ENCODE results near the gene F2R. TPM values are rescaled to one million over a fixed set of nuclear protein-coding genes. Genes with fewer than 3 reads are reported as not detected.

The F2R gene
- total and polyA plus RNA-seq, 12 donors: 3.1 to 20.9 (median 11.1) TPM

DNA sequence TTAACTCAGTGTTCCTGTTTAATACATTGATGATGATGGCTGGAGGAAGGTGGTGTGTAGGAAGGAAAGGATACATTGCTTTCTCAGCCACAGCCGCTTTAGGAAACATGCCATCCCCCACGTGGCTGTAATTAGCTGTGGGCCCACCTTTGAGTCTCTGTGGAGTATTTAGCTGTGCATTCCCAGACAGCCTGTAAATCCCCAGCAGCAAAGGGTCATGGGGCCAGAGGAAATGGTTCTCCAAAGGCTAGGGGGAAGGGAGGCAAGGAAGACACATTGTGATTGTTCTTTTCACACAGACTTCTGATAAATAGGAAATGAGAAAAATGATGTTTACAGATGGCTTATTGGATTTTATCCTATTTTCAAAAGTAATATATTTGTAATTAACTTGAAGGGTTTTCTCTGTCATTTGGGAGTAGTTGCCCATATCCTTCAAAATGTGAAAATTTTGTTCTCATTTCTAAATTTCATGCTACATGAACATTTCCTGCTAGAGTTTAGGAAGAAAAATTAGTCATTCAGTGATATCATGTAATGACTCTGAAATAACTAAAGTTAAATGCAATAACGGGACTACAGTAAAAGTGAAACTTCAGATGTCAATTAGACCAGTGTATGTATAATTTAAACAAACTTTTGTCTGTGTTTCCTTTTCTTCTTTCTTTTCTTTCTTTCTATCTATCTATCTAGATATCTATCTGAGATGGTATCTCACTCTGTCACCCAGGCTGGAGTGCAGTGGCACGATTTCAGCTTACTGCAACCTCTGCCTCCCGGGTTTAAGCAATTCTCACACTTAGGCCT is 24.3 kb upstream of the F2R start:
- Histone ChIP-seq H3K27ac (peak overlapping the region in 9 of 10 donors; percentile 34 to 82 (median 51)), H3K4me1 (peaks cover 2 to 59% (median 26%) of the 10 kb centered on the region in 9 donors), H3K27me3 (no peaks in the 10 kb centered on the region), H3K9me3 (no peaks in the 10 kb centered on the region), H3K4me3 (no peak overlapping the region), H3K36me3 (peaks cover 0 to 52% (median 0%) of the 10 kb centered on the region in 9 donors)
- TF ChIP-seq, protein P1, sequence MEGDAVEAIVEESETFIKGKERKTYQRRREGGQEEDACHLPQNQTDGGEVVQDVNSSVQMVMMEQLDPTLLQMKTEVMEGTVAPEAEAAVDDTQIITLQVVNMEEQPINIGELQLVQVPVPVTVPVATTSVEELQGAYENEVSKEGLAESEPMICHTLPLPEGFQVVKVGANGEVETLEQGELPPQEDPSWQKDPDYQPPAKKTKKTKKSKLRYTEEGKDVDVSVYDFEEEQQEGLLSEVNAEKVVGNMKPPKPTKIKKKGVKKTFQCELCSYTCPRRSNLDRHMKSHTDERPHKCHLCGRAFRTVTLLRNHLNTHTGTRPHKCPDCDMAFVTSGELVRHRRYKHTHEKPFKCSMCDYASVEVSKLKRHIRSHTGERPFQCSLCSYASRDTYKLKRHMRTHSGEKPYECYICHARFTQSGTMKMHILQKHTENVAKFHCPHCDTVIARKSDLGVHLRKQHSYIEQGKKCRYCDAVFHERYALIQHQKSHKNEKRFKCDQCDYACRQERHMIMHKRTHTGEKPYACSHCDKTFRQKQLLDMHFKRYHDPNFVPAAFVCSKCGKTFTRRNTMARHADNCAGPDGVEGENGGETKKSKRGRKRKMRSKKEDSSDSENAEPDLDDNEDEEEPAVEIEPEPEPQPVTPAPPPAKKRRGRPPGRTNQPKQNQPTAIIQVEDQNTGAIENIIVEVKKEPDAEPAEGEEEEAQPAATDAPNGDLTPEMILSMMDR (IDR thresholded peaks at IDR 0.05): no peak
- DNase-seq: peak in 1 of 2 donors; percentile 40
- WGBS, 2 donors: 37% methylated on average over 5 of the region's 5 CpGs
- intact Hi-C loops (cut with DNase I): no loop called here
- peak in 7 of 8 donors; percentile 38 to 89 (median 81) for ATAC-seq

GRCh38 chr5:76692274-76692540 is 23.7 kb upstream of the F2R start:
- ATAC-seq: no peak
- Histone ChIP-seq H3K4me1 (peaks cover 2 to 59% (median 26%) of the 10 kb centered on the region in 9 donors), H3K36me3 (peaks cover 0 to 51% (median 0%) of the 10 kb centered on the region in 9 donors), H3K4me3 (no peak overlapping the region), H3K27ac (peak overlapping the region in 8 of 10 donors; percentile 34 to 82 (median 53)), H3K9me3 (no peaks in the 10 kb centered on the region), H3K27me3 (no peaks in the 10 kb centered on the region)
- TF ChIP-seq, protein P1 (IDR thresholded peaks at IDR 0.05): no peak
- WGBS, 2 donors: 90 to 99% methylated on average over 6 of the region's 6 CpGs
- intact Hi-C loops (cut with DNase I): no loop called here
- no peak for DNase-seq

DNA sequence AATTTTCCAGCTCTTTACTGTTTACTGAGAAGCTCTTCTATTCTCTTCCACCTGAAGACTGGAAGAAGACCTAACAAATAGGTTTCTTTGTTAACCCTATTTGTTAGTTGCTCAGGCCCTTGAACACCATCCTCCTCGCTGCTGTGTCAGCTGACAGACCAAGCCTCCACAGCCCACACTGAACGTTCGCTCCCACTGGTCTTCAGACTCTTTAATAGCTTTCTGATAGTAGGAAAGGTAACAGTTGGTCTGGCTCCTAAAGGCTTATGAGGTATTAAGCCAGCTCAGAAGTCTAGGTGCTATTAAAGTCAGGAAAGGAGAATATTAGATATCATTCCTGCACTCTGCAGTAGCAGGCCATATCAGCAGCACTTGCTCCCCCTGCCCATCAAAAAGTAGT is 23.3 kb upstream of the F2R start:
- Histone ChIP-seq H3K27me3 (no peaks in the 10 kb centered on the region), H3K9me3 (no peaks in the 10 kb centered on the region), H3K27ac (peak overlapping the region in 4 of 10 donors; percentile 49 to 82 (median 64)), H3K36me3 (peaks cover 0 to 51% (median 0%) of the 10 kb centered on the region in 9 donors), H3K4me1 (peaks cover 2 to 59% (median 26%) of the 10 kb centered on the region in 9 donors), H3K4me3 (no peak overlapping the region)
- 86 to 89% methylated on average over 3 of the region's 3 CpGs for WGBS, 2 donors
- TF ChIP-seq, protein P1 (IDR thresholded peaks at IDR 0.05): no peak
- ATAC-seq: no peak
- no peak for DNase-seq
- intact Hi-C loops (cut with DNase I): no loop called here

DNA sequence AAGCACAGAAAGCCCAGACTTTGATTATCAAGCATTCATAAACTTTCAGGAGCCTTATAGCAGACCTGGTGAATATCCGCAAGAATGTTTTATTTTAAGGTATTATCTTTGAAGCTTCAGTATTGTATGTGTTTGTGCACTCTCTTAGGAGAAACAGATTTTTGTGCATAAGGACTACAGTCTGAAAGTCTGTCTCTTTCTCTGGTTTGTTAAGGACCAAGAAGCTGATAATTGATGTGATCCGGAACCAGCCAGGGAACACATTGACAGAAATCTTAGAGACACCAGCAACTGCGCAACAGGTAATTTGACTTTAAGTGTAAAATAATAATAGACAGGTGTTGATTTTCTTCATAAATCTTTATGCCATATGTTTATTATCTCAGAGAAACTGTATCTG is 22.8 kb upstream of the F2R start:
- Histone ChIP-seq H3K4me3 (no peak overlapping the region), H3K36me3 (peaks cover 0 to 56% (median 0%) of the 10 kb centered on the region in 9 donors), H3K4me1 (peaks cover 2 to 59% (median 26%) of the 10 kb centered on the region in 9 donors), H3K27ac (no peak overlapping the region), H3K9me3 (no peaks in the 10 kb centered on the region), H3K27me3 (no peaks in the 10 kb centered on the region)
- intact Hi-C loops (cut with DNase I): no loop called here
- no peak for ATAC-seq
- no peak for DNase-seq
- TF ChIP-seq, protein P1 (IDR thresholded peaks at IDR 0.05): no peak
- WGBS, 2 donors: 82 to 99% methylated on average over 3 of the region's 3 CpGs

Data from heart right ventricle (tissue), 16 donors.